GM21825 (cell line): Measurements from ENCODE around the gene FIGNL1.

Experiments used
- ATAC-seq: cut with Tn5 transposase; IDR thresholded peaks from one replicate; pipeline ENCODE4 v1.9.1; 2021; ENCODE audit warnings: mild to moderate bottlenecking, moderate library complexity; ENCODE audit not compliant: unreplicated experiment

Gene FIGNL1, protein sequence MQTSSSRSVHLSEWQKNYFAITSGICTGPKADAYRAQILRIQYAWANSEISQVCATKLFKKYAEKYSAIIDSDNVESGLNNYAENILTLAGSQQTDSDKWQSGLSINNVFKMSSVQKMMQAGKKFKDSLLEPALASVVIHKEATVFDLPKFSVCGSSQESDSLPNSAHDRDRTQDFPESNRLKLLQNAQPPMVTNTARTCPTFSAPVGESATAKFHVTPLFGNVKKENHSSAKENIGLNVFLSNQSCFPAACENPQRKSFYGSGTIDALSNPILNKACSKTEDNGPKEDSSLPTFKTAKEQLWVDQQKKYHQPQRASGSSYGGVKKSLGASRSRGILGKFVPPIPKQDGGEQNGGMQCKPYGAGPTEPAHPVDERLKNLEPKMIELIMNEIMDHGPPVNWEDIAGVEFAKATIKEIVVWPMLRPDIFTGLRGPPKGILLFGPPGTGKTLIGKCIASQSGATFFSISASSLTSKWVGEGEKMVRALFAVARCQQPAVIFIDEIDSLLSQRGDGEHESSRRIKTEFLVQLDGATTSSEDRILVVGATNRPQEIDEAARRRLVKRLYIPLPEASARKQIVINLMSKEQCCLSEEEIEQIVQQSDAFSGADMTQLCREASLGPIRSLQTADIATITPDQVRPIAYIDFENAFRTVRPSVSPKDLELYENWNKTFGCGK

DNA sequence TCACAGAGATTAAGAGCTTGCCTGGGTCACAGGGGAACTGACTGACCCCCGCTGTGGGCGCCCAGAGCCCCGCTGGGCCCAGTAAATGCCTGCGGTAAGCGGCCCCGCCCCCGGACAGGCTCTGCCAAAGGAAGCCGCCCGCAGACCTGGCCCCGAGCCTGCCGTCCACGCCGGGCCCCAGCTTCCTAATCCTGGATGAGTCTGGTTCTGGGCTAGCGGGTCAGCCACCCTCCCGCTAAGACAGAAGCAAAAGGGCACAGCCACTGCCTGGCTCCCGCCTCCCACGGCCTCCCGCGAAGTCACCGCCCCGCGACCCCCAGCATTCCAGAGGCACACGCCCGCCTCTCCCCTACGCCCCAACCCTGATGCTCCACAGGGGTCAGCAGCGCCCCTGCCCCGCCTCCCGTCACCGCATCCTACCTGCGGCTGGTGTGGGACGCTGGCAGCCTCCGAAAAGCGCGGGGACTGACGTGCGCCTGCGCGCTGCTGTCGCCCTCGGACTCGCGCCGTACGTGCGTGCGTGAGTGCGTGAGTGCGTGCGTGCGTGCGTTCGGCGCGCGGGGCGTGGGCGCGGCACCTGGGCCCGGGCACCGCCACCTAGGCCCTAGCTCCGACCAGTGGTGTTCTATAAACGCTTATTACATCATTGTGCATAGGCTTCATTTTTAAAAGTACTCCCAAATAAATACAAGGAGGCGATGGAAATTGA, at the start of gene FIGNL1:
FIGNL1 (minus strand) TSS at position 470 of the 709 bp plus-strand sequence. CDS start 3,063 bp downstream, outside the sequence.
- peak; percentile 85 for ATAC-seq

DNA sequence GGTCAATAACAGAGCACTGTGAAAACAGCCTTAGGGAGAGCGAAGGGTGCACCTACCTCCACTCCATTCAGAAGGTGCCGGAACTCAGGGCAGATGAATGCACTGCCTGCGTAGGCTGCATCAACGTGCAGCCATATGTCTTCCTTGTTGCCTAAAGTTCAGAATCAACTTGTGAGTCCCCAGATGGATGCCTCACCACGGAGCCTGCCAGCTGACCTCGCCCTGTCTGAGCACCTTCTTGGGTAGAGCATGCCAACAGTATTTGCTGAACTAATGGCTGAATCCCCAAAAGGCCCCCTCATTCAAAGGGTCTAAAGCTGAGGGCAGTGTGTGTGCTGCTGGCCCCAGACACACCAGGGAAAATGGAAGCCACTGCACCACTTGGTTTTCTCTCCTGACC, 48.9 kb upstream of the FIGNL1 start:
- no peak for ATAC-seq

DNA sequence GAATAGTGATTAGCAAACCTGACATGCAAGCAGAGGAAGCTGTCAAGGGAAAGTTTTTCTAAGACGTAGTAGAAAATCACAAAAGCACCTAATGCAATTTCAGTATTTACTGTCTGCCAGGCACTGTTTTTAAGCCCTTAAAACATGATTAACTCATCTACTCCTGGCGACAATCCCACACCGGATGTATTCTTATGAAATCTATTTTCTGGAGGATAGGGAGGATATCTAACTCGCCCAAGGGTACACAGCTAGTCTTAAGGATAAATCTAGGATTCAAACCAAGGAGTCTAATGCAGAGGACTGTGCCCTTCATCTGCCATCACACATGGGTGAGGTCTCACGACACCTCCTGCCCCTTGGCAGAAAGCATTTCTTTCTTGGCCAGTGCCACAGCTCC, 47.8 kb upstream of the FIGNL1 start:
- ATAC-seq, result no peak

DNA sequence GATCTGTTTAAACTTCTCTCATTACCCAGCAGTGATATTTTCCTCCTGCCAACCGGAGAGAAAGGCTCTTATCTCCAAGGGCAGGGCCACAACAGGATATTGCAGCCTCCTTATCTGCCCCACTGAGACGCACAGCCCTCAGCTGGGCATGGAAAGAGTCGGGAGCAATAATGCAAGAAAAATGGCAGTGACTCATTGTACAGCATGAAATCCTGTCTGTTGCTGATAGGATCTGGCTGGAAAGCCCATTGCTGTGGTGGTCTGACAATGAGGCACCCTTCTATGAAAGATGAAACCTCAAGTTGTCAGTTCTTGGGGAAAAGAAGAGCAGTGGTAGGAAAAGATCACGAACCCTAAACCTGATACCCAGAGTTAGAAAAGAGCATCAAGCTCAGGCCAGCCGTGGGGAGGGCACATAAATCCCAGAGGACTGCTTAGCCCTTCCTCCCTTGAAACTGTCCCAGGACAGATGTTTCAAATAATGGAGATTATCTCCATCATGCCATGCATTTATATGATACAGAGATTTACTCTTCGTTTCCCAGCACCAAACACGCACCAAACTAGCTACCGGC, 47.0 kb upstream of the FIGNL1 start:
- no peak for ATAC-seq

DNA sequence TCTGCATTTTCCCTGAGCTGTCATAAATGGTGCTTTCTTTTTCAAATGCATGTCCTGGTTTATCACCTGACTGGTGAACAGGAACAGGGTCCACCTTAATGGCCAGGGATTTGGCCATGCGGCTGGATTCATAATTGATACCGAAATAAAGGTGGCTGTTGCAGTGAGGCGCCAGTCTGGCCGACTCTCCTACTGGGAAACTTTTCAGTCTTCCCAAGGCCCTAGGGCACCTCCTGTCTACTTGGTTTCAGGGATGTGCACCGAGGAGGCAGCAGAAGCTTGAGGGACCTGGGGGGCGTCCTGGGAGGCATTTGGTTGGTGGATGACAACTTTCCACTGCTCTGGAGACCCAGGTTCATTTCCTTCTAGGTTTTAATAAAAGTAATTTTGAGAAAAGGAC, 46.4 kb upstream of the FIGNL1 start:
- ATAC-seq, result no peak

DNA sequence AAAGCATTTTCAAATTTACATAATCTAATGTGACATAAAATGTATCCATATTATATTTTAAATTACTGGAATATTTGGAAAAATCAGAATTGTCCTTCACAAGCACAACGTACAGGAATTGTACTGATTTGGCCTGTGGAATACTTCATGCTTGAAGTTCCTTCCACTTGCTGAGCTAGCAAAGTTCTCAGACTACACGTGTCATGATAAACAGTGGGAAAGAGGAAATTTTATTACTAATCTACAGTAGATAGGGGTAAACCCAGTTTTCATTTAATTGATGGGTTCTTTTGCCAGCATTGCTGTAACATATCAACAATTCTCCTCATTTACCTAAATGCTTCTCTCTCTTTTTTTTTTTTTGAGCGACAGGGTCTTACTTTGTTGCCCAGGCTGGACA, 45.6 kb upstream of the FIGNL1 start:
- ATAC-seq, result no peak

DNA sequence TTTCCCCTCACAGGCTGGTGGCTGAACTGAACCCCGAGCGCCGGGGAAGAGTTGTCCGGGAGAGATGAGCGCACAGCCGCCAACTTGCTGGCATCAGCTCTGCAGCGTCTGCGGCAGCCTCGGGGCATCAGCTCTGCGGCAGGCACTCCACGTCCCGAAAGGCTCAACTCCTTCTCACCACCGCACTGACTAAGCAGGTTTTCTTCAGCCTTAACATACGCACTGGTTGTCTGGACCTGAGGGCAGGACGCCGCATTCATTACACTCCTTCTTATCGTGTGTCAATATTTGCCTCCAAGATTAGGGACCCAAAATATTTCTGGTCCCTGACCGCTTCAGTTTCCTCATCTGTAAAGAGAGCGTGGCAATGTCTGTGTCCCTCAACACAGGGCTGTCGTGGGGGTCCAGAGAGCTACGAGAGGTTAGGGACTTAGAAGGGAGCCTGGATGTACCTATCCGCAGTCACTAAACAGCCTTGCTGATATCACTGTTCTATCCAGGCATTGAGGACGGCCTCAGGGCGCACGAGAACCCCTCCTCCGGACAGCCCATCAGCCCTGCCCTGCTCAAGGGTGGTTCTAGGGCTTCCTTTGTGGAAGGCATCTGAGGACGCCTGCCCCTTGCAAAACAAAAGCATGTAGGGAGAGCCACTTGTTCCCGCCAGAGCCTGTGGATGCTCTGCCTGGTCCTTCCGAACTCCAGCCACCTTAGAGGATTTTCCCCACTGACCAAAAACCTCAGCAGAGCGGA, 42.8 kb upstream of the FIGNL1 start:
- ATAC-seq, result no peak

DNA sequence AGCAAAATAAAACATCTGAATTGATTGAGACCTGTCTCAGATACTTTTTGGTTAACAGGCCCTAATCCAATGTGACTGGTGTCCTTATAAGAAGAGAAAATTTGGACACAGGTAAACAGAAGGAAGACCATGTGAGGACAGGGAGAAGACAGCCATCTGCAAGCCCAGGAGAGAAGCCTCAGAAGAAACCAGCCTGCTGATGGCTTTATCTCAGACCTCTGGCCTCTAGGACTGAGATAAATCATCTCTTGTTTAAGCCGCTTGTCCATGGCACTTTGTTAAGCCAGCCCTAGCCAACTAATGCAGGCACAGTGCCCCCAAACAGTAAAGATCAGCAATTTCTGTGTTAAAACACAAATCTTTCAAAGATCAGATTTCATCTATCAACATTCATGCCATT, 41.8 kb upstream of the FIGNL1 start:
- no peak for ATAC-seq

DNA sequence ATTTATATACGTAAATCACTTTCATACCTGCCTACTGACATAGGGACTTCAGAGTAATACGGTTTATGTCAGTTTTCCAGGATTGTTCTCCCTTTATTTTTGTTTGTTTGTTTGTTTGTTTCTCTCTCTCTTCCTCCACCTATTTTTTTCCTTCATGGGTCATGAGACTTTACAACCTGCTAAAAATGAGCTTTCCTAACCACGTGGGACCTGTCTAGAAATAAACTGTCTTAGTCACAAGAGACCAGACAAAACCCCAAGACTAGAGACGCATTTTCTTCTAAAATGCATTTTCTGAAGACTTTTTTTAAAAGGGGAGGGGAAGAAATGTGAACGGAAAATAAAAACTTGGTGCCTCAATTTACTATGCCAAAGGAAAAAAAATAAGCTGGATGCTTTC, 41.1 kb upstream of the FIGNL1 start:
- no peak for ATAC-seq

DNA sequence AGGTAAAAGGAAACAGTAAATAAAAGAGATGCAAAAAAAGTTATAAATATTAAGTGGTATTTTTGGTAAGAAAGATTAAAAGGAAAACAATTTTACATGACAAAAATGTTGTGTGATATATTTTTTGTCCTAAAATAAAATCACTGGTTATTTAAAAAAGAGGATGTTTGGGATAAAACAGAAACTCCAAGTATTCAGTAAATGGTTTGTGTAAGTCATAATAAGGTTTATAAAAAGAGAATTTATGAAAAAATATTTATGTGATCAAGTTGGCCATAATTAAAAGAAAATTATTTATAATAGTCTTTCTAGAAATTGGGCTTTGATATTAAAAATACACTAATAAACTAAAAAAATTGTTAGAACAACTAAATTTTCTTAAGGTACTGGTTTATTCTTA, 38.2 kb upstream of the FIGNL1 start:
- no peak for ATAC-seq

DNA sequence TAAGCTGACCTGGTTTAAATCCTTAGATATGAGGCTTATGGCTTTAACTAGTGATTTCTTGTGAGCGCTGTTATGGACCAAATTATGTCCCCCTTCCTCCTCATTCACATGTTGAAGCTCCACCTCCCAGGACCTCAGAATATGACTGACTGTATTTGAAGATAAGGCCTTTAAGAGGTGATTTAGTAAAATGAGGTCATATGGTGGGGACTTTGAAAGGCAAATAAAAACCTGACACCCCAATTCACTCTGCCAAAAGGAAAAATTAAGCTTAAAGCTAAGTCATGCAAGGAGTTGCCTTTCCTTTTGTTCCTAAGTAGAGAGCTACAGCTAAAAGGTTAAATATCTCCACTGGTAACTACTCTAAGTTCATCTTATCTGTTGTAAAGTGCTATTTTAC, 36.4 kb upstream of the FIGNL1 start:
- no peak for ATAC-seq

DNA sequence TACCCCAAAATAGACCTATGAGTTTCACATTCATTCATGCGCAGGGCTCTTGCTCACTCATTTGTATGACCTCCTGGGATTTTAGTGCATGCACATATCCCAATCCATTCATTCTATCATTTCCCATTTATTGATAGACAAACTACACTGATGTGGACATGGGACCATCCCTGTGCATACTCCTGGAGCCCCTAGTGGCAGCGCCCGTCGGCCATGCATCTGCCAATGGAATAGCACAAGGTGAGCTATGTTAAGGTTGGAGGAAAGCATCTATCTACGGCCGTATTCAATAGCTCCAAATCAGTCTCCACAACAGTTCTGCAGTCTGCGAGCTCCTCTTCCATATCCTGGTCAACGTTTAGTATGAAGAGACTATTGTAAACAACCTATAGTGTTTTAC, 31.7 kb upstream of the FIGNL1 start:
- ATAC-seq, result no peak

DNA sequence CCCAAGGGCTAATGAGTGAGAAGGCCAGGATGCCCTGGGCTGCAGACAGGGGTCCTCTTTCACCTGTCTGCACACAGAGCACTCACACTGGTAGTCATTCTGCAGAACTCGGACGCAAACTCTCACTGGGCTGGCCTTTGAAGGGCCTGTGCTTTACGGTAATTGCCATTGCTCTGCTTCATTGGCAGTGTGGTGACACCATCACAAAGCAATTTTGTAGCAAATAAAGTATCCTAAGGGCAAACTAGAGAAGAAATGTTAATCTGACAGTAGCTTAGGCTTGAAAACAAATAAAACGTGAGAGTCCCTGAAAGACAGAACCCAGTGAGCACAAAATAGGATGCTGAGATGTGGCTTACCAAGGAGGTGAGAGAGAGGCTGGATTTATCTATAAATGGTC, 30.6 kb upstream of the FIGNL1 start:
- no peak for ATAC-seq

DNA sequence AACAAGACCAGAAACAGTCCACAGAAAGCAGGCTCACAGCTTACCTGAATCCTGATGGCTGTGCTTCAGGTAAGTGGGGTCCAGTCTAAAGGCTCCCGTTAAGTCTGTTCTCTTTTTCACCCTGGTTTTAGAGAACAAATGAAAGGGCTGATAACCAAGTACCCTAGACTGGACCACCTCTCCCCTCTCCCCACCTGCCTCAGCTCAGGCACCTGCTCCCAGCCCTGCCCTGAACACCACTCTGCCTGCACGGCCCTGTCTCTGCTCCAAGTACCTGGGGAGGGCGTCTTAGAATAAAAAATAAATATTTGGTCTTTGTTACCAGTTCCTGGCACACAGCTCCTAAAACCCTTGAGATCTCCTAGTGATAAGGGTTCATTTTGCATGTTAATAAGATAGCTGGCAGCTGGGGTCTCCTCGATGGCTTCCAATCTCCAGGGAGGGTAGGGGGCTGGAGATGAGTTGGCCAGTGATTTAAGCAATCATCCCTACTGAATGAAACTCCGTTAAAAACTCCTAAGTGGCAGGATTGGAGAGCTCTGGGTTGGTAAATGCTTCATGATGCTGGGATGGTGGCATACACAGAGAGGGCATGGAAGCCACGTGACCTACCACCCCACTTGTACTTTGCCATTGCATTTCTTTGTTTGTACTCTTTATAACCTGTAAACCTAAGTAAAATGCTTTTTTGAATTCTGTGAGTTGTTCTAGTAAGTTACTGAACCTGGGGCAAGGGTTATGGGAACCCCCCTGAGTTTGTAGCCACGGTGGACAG, 29.8 kb upstream of the FIGNL1 start:
- no peak for ATAC-seq

DNA sequence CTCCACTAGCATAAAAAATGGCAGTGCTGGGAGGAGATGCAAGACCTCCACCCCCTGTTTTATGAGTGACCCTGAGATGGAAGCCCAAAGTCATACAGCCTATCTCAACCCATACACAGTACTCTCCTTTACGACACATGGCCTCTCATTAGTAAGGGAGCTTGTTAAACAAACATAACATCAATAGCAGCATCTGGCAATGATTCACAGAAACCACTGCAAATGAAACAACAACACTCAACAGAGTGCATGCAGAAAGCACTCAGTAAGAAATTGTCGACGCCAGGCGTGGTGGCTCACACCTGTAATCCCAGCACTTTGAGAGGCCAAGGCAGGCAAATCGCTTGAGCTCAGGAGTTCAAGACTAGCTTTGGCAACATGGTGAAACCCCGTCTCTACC, 27.5 kb upstream of the FIGNL1 start:
- no peak for ATAC-seq

DNA sequence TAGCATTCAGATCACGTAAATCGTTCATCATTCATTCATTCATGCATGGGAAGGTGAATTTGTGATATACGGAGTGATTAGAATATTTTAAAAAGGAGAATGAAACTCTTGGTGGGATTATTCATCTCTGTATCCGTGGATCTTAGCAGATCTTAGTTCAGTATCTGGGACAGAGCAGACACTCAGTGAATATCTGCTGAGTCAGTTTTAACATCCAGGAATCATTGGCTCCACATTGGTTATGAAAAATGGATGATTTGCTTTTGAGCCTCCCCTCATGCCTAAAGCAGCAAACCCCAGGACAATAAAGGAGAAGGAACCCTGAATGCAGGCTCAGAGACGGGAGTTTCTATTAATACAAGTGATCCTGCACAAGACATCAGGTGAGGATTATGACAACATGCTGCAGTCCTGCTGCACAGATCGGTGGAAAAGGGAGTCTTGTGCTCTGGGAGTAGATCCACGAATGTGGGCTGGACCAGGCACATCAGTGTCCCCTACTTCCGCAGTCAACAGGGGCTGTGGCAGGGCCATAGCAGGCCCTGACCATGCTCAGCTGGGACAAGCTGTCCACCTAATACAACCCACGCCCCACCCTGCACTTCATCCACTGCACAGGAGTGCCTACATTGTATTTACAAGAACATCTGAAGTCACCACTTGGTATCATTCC, 26.9 kb upstream of the FIGNL1 start:
- no peak for ATAC-seq

DNA sequence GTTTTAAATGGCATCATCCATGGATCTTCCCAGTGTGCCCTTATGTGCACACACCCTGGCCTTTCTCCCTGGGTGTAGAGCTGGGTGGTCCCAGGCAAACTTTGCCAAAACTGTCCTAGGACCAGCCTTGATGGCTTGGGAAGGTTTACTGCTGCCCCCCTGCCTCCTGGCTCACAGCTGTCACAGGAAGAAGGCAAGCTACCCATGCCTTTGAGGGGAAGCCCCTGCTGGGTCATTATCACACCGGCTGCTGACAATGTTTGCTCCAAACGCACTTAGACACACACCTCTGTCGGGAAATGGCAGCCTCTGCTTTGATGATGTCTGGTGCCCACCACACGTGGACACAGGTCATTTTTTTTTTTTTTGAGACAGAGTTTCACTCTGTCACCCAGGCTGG, 25.2 kb upstream of the FIGNL1 start:
- ATAC-seq, result no peak

DNA sequence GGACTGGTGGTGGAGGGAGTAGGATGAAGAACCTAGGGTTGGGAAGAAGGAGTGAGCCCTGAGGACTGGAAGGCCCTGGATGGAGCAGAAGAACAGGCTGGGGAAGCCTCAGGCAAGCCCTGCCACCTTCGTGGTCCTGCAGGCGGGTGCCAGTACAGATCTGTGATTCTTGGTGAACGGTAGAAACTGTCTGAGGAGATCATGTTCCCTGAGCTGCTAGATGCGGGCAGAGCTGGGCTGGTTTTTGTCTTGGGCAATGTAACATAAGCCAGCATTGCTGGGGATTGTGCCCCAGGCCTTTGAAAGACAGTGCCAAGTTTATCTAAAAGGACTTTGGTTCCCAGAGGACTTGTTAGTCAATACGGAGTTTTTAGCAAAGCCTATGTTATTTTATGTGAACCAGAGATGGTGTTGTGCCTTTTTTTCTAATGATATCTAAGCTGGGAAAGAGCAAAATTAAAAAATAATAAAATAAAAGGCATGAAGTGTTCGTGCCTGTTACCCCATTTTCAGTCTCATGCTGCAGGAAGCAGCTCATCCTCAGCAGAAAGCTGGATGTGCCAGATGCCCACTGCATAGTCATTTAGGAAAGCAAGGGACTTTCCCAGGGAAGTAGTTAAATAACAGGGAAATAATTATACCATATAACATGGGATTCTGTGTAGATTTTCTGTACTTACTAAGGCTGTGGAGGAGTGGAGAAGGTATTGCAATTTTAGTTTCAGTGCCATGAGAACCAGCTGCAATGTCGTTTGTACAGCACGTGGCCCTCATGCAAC, 24.4 kb upstream of the FIGNL1 start:
- ATAC-seq, result no peak

DNA sequence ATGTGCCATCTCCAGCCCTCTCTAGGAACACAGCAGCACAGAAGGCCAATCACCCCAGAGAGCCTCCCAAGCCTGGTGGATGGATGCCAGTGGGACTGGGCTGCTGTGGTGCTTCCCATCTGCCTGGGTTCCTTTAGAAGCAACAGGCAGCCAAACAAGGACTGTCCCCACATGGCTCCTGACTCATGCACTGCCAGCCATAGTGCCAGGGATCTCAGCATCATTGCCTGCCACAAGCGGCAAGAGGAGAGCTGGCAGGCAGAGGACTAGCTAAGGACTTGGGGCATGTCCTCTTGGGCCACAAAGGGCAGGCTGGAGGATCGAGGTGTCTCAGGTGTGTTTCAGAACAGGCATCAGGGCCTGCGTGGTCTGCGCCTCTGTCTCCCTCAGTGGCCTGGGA, 23.4 kb upstream of the FIGNL1 start:
- ATAC-seq, result no peak
